Measurements from ENCODE around the gene LCE3D. TPM values are rescaled to one million over a fixed set of nuclear protein-coding genes. Genes with fewer than 3 reads are reported as not detected.

Gene LCE3D
- total and polyA plus RNA-seq, 3 donors from 2014 or later = not detected

GRCh38 chr1:152537496-152537895 is 42.8 kb downstream of the LCE3D start:
- no peak overlapping the region for H3K4me3 ChIP-seq
- WGBS, 2 donors = 13 to 52% methylated on average over 2 to 4 of the region's 4 CpGs
- no peaks in the 10 kb centered on the region for H3K36me3 ChIP-seq (ENCODE audit: low read depth, missing control alignments)
- peaks cover 4% of the 10 kb centered on the region for H3K4me1 ChIP-seq
- H3K9me3 ChIP-seq = no peaks in the 10 kb centered on the region
- H3K27ac ChIP-seq = no peak overlapping the region
- DNase-seq = peak; percentile 42
- intact Hi-C loops (cut with DNase I; ENCODE audit: low total_unique reads) = no loop called here
- TF ChIP-seq CTCF (IDR thresholded peaks at IDR 0.05) (no peak), POLR2A (IDR thresholded peaks at IDR 0.05) (no peak)
- H3K27me3 ChIP-seq = no peaks in the 10 kb centered on the region

- intact Hi-C loops (cut with DNase I; ENCODE audit: low total_unique reads) = no loop called here
Observed at GRCh38 chr1:152535774-152536173, 44.5 kb downstream of the LCE3D start.

GRCh38 chr1:152533327-152533938 is 46.9 kb downstream of the LCE3D start:
- no peak overlapping the region for H3K4me3 ChIP-seq
- peak; percentile 72 for DNase-seq
- intact Hi-C loops (cut with DNase I; ENCODE audit: low total_unique reads) = no loop called here

More at GRCh38 chr1:152535774-152536173, 44.5 kb downstream of the LCE3D start:
- 50 to 63% methylated on average over 3 of the region's 3 CpGs for WGBS, 2 donors
- peaks cover 4% of the 10 kb centered on the region for H3K4me1 ChIP-seq
- no peak overlapping the region for H3K27ac ChIP-seq
- H3K27me3 ChIP-seq = no peaks in the 10 kb centered on the region
- no peak for TF ChIP-seq POLR2A (IDR thresholded peaks at IDR 0.05)
- no peak for TF ChIP-seq CTCF (IDR thresholded peaks at IDR 0.05)
- no peak overlapping the region for H3K4me3 ChIP-seq
- DNase-seq = no peak
- no peaks in the 10 kb centered on the region for H3K36me3 ChIP-seq (ENCODE audit: low read depth, missing control alignments)
- H3K9me3 ChIP-seq = no peaks in the 10 kb centered on the region

More at GRCh38 chr1:152533327-152533938, 46.9 kb downstream of the LCE3D start:
- WGBS, 2 donors = 14 to 18% methylated on average over 7 of the region's 7 CpGs
- TF ChIP-seq CTCF (IDR thresholded peaks at IDR 0.05) (peak in 2 of 3 experiments; percentile 39 to 59), POLR2A (IDR thresholded peaks at IDR 0.05) (no peak)
- H3K9me3 ChIP-seq = no peaks in the 10 kb centered on the region
- H3K27me3 ChIP-seq = no peaks in the 10 kb centered on the region
- no peaks in the 10 kb centered on the region for H3K36me3 ChIP-seq (ENCODE audit: low read depth, missing control alignments)
- peaks cover 4% of the 10 kb centered on the region for H3K4me1 ChIP-seq
- H3K27ac ChIP-seq = no peak overlapping the region

Small RNA genes within 50 kb of the gene (small RNA-seq; reads per million reads assigned to genes)
- gene LCE3A = 0 reads per million in 2 donors
- gene LCE3B = 0 reads per million in 2 donors

Other genes with a start within 250 kb of the LCE3D start
- gene FLG2, start 220.5 kb downstream of the LCE3D start, total RNA-seq = under 1 TPM; 0.08 to 0.31 TPM
- gene FLG2, start 220.5 kb downstream of the LCE3D start, polyA plus RNA-seq (ENCODE audit: insufficient read depth, low read depth, low replicate concordance) = 0.03 TPM
- gene CRNN, start 166.3 kb downstream of the LCE3D start, total RNA-seq = under 1 TPM; 0.16 to 0.43 TPM
- gene CRNN, start 166.3 kb downstream of the LCE3D start, polyA plus RNA-seq (ENCODE audit: insufficient read depth, low read depth, low replicate concordance) = not detected
- under 1 TPM in 1 of 2 donors, not detected in 1; 0.37 TPM for gene LCE5A, start 69.7 kb downstream of the LCE3D start, total RNA-seq
- 0.44 TPM for gene LCE5A, start 69.7 kb downstream of the LCE3D start, polyA plus RNA-seq (ENCODE audit: insufficient read depth, low read depth, low replicate concordance)
- not detected for gene CRCT1, start 66.0 kb downstream of the LCE3D start, total RNA-seq
- not detected for gene CRCT1, start 66.0 kb downstream of the LCE3D start, polyA plus RNA-seq (ENCODE audit: insufficient read depth, low read depth, low replicate concordance)
- not detected for gene LCE3E, start 13.7 kb downstream of the LCE3D start, total RNA-seq
- not detected for gene LCE3E, start 13.7 kb downstream of the LCE3D start, polyA plus RNA-seq (ENCODE audit: insufficient read depth, low read depth, low replicate concordance)
- gene LCE3C, start 19.7 kb upstream of the LCE3D start, total RNA-seq = not detected
- gene LCE3C, start 19.7 kb upstream of the LCE3D start, polyA plus RNA-seq (ENCODE audit: insufficient read depth, low read depth, low replicate concordance) = not detected
- not detected for gene LCE3B, start 33.3 kb upstream of the LCE3D start, total RNA-seq
- gene LCE3B, start 33.3 kb upstream of the LCE3D start, polyA plus RNA-seq (ENCODE audit: insufficient read depth, low read depth, low replicate concordance) = not detected
- not detected for gene LCE3A, start 42.6 kb upstream of the LCE3D start, total RNA-seq
- not detected for gene LCE3A, start 42.6 kb upstream of the LCE3D start, polyA plus RNA-seq (ENCODE audit: insufficient read depth, low read depth, low replicate concordance)
- not detected for gene LCE2D, start 82.9 kb upstream of the LCE3D start, total RNA-seq
- gene LCE2D, start 82.9 kb upstream of the LCE3D start, polyA plus RNA-seq (ENCODE audit: insufficient read depth, low read depth, low replicate concordance) = not detected
- not detected for gene LCE2C, start 94.8 kb upstream of the LCE3D start, total RNA-seq
- not detected for gene LCE2C, start 94.8 kb upstream of the LCE3D start, polyA plus RNA-seq (ENCODE audit: insufficient read depth, low read depth, low replicate concordance)
- gene LCE2B, start 105.6 kb upstream of the LCE3D start, total RNA-seq = not detected
- not detected for gene LCE2B, start 105.6 kb upstream of the LCE3D start, polyA plus RNA-seq (ENCODE audit: insufficient read depth, low read depth, low replicate concordance)
- not detected for gene LCE2A, start 117.8 kb upstream of the LCE3D start, total RNA-seq
- not detected for gene LCE2A, start 117.8 kb upstream of the LCE3D start, polyA plus RNA-seq (ENCODE audit: insufficient read depth, low read depth, low replicate concordance)
- gene LCE4A, start 127.6 kb upstream of the LCE3D start, total RNA-seq = not detected
- gene LCE4A, start 127.6 kb upstream of the LCE3D start, polyA plus RNA-seq (ENCODE audit: insufficient read depth, low read depth, low replicate concordance) = not detected
- gene KPRP, start 177.5 kb upstream of the LCE3D start, total RNA-seq = not detected
- gene KPRP, start 177.5 kb upstream of the LCE3D start, polyA plus RNA-seq (ENCODE audit: insufficient read depth, low read depth, low replicate concordance) = not detected
- gene LCE1F, start 194.6 kb upstream of the LCE3D start, total RNA-seq = not detected
- not detected for gene LCE1F, start 194.6 kb upstream of the LCE3D start, polyA plus RNA-seq (ENCODE audit: insufficient read depth, low read depth, low replicate concordance)
- gene LCE1E, start 205.7 kb upstream of the LCE3D start, total RNA-seq = not detected
- not detected for gene LCE1E, start 205.7 kb upstream of the LCE3D start, polyA plus RNA-seq (ENCODE audit: insufficient read depth, low read depth, low replicate concordance)
- not detected for gene LCE1D, start 216.2 kb upstream of the LCE3D start, total RNA-seq
- gene LCE1D, start 216.2 kb upstream of the LCE3D start, polyA plus RNA-seq (ENCODE audit: insufficient read depth, low read depth, low replicate concordance) = not detected
- not detected for gene LCE1C, start 226.1 kb upstream of the LCE3D start, total RNA-seq
- not detected for gene LCE1C, start 226.1 kb upstream of the LCE3D start, polyA plus RNA-seq (ENCODE audit: insufficient read depth, low read depth, low replicate concordance)
- gene LCE1B, start 231.5 kb upstream of the LCE3D start, total RNA-seq = not detected
- gene LCE1B, start 231.5 kb upstream of the LCE3D start, polyA plus RNA-seq (ENCODE audit: insufficient read depth, low read depth, low replicate concordance) = not detected
- gene LCE1A, start 247.0 kb upstream of the LCE3D start, total RNA-seq = not detected
- gene LCE1A, start 247.0 kb upstream of the LCE3D start, polyA plus RNA-seq (ENCODE audit: insufficient read depth, low read depth, low replicate concordance) = not detected